NCI-H1436 (cell line): Measurements from ENCODE around the gene PPP1R12C.
"Not testable (repeated sequence)": the region's sequence is repeated elsewhere in the genome, so short reads cannot be mapped to it uniquely, and the experiment has no call there.

Experiments used
- DNase-seq: peaks from one replicate; lab custom pipeline; 2025; lab: John Stamatoyannopoulos, UW

The PPP1R12C gene

GRCh38 chr19:55116859-55117662, at the start of gene PPP1R12C:
Gene PPP1R12C (minus strand): TSS chr19:55117637. CDS start chr19:55117543, 94 bp downstream.
- DNase-seq, result no peak

- peak; percentile 99 for DNase-seq
These were observed 49.3 kb upstream of the PPP1R12C start, which contains the start of gene DNAAF3 for GRCh38 chr19:55166530-55167268. Gene DNAAF3 (minus strand): TSS chr19:55166613. CDS start chr19:55166413, 200 bp downstream.

DNA sequence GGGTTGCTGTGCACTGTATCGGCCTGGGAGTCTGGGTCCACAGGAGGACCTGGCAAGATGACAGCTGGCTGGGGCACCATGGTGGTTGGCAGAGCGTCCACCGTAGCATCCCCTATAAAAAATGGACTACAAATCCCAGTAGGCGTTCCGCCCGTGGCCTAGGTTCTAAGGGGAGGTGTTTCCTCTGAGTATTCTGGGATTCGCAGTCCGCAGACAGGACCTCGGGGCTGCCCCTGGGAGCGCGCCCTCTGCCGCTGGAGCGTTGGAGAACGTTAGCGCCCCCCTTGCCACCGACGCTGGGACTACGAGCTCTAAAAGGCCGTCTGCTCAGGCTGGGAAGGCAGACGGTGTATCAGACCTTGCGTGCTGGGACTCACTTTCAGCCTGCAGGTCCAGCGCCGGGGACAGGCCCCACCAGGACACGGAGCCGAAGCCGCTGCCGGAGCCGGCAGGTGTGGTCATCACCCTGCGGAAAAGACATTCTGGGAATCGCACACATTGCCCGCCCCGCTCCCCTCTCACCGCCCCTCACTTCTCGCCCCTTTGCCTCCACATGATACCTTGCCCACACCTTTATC, 48.6 kb upstream of the PPP1R12C start:
- DNase-seq, result peak; percentile 87

- no peak for DNase-seq
These were observed 44.3 kb upstream of the PPP1R12C start for GRCh38 chr19:55161571-55162322.

DNA sequence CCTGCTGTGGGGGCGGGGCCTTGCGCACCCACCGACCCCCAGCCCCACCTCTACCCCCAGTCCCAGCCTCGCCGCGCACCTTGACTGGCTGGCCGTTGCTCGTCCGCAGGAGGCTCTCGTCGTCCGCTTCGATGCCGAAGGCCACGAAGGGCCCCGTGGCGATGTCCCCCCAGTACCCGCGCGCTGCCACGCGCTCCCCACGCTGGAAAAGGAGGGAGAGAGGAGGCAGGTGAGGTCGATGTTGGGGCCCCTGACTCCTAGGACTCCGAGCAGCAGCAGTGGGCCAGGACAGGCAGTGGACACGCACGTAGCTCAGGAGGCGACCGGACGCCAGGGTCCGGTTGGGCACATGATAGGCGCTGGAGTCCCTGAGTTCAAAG, 43.5 kb upstream of the PPP1R12C start:
- DNase-seq, result no peak

- peak; percentile 99 for DNase-seq
These were observed 42.9 kb upstream of the PPP1R12C start for GRCh38 chr19:55160128-55160985.

- peak; percentile 36 for DNase-seq
These were observed 41.7 kb upstream of the PPP1R12C start for GRCh38 chr19:55158848-55159749.

GRCh38 chr19:55158423-55158822, 41.0 kb upstream of the PPP1R12C start:
- DNase-seq, result no peak

DNA sequence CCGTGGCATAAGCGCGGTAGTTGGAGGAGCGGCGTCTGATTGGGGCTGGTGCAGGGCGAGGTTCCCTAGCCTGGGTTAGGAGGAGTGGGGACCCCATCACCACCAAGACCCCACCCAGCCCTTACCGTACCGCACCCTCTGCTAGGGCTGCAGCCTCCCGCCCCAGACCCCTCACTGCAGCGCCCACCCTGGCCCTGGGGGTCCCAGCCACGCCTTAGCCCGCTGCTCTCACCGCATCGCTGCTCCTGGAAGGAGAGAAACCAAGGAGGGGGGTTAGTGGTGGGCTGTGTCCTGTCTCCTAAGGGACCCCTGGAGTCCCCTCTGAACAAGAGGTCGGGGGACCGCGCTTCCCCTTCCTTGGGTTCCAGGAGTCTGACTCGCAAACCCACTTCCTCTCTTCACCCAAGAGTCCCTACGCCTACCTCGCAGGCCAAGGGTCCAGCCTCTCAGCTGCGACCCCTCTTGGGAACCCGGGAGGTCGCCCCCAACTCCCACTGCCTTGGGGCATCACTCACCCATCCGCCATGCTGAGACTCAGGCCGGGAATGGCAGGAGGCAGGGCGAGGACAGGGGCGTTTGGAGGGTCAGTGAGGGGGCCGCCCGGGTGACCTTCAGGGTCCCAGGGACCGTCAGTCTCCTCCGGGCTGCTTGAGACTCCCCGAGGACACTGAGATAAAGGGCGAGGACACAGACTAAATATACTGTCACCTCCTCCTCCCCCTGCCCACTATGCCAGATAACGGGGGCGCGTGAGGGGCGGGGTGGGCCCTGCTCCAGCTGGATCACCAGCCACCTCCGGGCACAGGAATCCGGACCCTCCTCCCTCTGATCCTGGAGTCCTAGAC, 39.8 kb upstream of the PPP1R12C start, which contains the start of gene TNNI3:
TNNI3 (minus strand) TSS at position 669 of the 845 bp plus-strand sequence; CDS start at position 526, 143 bp downstream.
- no peak for DNase-seq

GRCh38 chr19:55156202-55157063, 39.0 kb upstream of the PPP1R12C start:
- peak; percentile 96 for DNase-seq

DNA sequence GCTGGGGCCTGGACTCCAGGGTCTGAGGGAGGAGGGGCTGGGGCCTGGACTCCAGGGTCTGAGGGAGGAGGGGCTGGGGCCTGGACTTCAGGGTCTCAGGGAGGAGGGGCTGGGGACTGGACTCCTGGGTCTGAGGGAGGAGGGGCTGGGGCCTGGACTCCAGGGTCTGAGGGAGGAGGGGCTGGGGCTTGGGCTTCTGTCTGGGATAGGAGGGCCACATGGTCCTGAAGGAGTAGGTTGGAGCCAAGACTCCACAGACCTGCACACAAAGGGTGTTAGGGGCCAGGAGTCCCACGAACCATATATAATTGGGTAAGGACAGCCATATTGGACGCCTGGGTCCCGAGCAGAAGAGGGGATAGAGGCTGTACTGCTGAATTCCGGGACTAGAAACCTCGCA, 38.3 kb upstream of the PPP1R12C start:
- not testable (repeated sequence) for DNase-seq

GRCh38 chr19:55153652-55154264, 36.3 kb upstream of the PPP1R12C start:
- no peak for DNase-seq

- DNase-seq, result no peak
These were observed 34.6 kb upstream of the PPP1R12C start for GRCh38 chr19:55152017-55152416.

DNA sequence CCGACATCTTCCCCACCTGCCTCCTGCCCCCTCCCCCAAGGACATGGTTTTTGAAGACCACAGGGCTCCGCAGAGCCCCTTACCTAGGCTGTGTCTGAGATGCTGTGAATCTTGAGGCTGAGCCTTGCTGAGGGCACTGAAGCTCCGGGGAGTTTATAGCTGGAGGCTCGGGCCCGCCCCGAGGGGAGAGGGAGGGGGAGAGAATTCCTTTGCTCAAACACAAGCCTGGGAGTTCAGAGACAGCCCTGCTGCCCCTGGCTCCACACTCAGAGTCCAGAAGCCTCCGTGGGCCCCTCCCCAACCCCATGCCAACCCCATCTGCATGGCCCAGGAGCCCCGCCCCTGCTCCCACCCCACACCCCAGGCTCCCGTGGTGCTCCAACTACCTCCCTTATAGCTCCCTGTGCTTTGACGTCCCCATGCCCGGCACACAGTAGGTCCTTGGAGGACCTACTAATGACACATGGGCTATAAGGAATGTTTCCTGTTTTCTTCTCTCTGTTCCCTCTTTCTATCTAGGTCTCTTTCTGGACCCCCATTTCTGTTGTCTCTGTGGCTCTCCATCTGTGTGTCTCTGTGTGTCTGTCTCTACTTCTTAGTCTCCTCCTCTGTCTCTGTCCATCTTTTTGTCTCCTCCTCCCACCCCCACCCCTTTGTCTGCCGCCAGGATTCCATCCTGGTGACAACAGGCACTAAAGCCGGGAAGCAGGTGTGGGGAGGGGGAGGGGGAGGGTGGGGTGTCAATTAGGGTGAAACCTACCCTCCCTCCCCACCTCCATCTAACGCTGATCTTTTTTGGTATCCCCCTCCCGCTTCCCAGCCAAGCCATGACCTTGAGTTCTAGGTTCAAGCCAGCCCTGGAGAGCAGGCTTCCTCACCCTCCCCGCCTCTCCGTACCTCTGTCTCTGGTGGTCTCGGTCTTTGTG, 31.9 kb upstream of the PPP1R12C start, which contains the start of gene TNNT1:
TNNT1 (minus strand) TSS at position 129 of the 926 bp plus-strand sequence. CDS start 2,049 bp downstream, outside the sequence.
- no peak for DNase-seq

GRCh38 chr19:55147545-55148251, 30.3 kb upstream of the PPP1R12C start:
- no peak for DNase-seq
